ENCODE results near the gene C4orf54.

Gene C4orf54

DNA sequence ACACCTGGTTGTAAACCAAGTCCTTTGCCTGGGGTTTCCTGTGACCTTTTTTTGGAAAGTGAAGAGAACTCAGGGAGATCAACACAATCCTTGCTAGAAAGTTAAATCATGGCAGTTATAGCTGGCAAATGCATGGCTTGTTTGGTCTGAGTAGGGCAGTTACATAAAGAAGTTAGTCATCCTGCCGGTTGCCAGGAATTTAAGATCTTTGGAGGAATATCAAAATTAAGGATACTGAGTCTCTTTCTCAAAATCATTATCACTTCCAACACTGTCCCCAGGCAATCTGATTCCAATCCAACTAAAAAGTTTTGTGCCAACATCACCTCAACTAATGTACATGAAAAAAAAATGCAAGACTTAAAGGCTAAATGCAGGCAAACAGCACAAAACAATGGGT is 40.3 kb downstream of the C4orf54 start:
- DNase-seq: no peak

DNA sequence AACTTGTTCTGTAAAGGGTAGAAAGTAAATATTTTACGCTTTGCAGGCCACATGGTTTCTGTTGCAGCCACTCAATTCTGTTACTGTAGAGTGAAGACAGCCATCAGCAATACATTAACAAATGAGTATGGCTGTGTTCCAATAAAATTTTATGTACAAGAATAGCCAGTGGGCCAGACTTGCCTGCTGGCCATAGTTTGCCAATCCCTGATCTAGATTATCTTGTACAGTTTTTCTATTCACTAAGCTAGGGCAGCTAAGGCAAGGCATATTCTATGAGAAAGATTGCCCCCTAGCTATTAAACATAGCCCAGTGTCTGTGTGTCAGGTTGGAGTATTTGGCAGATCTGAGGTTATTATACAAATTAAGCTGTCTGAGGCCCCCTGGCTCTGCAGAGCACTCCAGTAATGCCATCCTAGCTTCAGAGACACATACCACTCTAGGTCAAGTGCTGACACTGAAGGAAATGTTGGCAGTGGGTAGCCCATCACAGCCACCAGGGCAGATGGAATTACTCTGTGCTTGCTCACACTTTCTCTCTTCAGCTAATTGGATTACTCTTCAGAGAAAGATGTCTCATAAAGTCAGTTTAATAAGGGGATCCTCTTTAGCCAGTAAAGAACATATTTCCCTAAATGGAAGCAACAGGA is 42.3 kb downstream of the C4orf54 start:
- DNase-seq: no peak

DNA sequence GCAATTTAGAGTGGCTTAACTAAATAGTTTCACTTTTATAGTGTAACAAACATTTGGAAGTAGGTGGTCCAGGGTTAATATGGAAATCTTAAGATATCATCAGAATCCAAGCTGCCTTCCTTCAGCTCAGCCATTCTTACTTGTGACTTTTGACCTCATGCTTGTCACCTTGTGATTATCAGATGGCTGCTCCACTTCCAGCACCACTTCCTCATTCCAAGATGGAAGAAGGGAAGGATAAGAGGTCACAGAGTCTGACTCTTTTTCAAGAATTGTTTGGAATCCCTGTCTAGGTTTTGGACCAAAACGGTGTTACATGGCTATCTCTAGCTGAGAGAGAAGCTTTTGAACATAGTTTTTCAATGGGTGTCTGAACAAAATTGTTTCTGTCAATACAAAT is 43.1 kb downstream of the C4orf54 start:
- no peak for DNase-seq

DNA sequence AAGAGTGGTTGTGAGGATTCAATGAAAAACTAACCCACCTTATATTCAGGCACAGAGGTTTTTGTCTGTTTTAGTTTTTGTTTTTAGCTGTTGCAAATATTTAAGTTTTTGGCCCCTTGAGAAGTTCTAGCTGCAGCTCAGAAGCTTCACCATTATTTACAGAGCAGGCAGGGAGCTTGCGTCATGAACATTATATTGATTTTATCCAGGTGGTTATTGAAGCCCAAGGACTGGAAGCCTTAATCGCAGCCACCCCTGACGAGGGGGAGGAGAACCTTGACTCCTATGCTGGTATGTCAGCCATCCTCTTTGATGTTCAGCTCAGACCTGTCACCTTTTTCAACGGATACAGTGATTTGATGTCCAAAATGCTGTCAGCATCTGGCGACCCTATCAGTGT is 44.9 kb downstream of the C4orf54 start:
- DNase-seq: no peak

DNA sequence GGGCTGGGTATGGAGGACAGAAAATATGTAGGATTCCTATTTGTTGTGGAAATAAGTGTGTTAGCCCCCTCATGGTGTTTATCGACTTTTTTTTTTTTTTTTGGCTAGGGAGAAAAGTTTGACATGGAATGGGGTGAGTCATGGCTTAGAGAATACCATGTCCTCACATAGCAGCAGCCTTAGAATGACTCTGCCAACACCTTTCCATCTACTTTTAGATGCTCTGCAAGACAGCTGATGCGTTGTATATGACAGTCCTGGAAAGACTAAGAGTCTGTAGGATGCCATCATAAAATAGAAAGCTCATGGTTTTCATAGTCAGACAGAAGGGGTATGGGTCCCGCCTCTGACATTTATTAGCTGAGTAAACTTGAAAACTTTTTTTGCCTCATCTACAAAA is 45.3 kb downstream of the C4orf54 start:
- no peak for DNase-seq

DNA sequence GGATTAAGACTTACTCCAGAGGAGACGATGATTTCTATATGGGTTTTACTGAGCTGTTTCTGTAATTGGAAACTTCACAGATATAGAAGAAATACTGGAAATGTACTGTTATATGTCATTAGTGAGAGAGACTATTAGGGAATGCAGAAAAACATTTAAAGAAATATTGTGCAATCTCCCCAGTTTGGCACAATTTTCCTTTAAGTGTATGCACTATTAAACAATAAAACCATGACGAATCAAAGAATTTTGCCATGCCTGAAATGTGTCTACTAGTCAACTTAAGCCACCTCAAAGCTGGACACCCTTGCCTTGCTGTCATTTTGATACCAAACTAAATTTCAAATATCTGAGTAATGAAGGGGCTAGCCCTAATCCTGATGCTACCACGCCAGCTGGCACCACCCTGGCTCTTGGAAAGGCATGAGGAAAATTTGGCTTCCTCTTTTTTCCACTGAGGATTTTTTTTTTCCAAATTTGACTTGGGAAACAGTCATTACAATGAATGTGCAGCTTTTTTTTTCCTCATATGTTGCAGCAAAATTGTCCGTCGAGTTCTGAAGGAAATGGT is 46.9 kb downstream of the C4orf54 start:
- no peak for DNase-seq

DNA sequence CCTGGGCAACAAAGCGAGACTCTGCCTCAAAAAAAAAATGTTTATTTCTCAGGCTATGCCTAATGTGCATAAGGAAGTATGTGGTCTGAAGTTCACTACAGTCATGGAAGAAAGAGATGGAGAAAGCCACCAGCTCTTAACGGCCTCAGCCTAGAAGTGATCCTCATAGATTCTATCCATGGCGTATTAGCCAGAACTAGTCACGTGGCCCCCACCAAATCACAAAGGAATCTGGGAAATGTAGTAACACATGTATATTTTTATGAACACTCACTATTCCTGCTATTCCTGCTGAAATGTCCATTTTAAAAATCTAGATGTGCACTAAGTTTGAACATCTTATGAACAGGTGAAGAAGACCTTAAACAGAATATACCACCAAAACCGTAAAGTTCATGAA is 49.2 kb downstream of the C4orf54 start:
- DNase-seq: no peak

Measured in activated CD4-positive, CD25-positive, alpha-beta regulatory T cell treated with anti-CD3 and anti-CD28 coated beads, Interleukin-2, amount 50 U/mL, for 72 hours (primary cell).